GM18861 (cell line): Measurements from ENCODE around the gene PRKN.

ENCODE experiments used
- ATAC-seq: cut with Tn5 transposase; IDR thresholded peaks from one replicate; pipeline ENCODE4 v1.9.1; 2021; ENCODE audit not compliant: unreplicated experiment

Gene PRKN

DNA sequence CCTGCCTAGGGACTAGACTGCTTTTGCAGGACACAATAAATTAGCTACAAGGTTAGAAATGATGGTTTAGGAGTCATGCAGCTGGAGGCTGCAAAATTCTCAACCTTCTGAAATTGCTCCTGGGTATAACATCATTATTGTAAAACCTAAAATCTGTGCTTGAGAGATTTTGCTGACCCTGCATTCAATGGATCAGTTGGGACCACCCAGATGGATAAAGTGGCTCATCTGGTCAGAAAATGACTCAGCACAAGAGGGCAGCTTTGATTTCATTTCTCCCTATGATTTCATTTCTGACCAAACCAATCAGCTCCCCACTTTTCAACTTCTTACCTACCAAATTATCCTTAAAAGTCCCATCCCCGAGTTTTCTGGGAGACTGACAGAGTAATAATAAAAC, 1086.4 kb downstream of the PRKN start:
- ATAC-seq = no peak

DNA sequence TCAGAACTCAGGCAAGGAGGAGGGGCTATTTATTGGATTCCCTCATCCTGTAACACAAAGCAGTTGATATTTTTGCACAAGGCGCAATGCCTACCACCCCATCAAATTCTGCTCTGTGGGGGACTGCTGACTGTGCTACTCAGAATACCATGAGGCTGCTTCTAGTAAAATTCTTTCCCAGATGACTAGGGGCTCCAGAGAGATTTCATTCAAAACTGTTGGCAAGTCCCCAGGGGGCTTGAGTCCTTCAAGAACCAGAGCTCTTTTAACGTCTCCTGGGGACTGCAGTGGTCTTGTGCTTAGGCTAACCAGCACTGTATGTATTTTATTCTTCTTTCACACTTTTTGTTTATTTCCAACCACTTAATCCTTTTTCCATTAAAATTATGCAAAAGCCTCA, 1087.8 kb downstream of the PRKN start:
- ATAC-seq = no peak

DNA sequence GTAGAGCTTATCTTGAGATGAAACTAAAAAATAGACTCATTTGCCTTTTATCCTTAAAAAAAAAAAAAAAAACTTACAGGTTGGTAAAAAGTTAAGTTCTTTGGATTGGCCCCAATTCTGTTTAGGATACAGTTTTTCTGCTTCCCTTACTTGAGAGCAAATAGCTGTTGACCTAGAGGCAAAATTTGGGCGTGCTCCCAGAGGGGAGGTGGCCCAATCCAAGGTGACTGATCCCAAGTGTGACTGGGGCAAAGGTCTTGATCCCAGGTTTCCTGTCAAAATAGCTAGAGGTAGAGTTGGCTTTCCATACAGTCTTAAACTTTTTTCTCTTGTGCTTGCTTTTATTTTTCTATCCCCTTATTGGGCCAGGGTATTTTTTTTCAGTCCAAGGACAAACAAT, 1089.9 kb downstream of the PRKN start:
- ATAC-seq = no peak

- ATAC-seq = no peak
Measured at GRCh38 chr6:161636882-161637430, 1090.6 kb downstream of the PRKN start.

GRCh38 chr6:161635975-161636374, 1091.6 kb downstream of the PRKN start:
- no peak for ATAC-seq

- ATAC-seq = no peak
Measured at GRCh38 chr6:161634916-161635315, 1092.7 kb downstream of the PRKN start.

DNA sequence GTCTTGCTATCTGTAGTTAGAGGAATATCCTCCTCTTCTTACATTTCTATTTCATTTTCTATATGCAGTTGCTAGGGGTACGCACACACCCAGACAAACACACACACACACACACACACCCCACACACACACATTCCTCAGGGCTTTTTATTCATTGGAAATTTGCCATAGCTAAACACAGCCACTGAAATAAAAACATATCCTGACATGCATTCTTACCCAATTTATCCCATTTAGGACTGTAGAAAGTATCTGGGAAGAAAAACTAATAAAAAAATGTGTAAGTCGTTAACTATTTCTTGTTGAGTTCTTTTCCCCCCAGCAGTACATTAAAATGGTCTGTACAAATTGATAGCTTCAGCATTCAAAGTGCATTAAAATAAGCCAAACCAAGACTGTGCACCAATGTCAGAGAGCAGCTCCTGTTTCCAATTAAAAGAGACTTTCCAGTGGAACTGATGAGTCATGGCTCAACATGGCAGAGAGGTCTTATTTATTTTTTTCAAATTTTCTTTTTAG, 1095.8 kb downstream of the PRKN start:
- no peak for ATAC-seq

GRCh38 chr6:161630674-161631073, 1096.9 kb downstream of the PRKN start:
- ATAC-seq = no peak

DNA sequence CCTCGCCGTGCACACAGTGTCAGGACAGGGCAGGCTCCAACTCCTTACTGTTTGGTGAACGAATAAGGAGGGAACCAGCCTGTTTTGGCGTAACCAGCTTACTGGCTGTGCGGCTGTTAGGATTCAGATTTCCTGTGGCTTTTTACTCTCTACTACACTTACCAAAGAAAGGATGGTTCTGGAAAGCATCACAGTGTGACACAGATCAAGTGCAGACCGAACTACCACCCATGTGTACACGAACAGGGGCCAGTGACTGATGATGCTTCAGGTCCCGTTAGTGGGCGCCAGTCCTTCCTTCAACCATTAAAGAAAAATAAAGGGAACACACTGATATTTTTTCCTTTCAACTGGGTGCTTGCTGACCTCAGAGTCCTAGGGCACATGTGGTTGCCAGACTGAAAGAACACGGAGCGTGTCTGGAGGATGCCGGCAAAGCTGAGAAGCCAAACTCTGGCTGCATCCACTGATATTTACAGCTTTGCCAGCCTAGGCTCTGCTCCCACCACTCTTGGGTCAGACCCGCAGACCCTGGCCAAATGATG, 1101.4 kb downstream of the PRKN start:
- ATAC-seq = no peak

DNA sequence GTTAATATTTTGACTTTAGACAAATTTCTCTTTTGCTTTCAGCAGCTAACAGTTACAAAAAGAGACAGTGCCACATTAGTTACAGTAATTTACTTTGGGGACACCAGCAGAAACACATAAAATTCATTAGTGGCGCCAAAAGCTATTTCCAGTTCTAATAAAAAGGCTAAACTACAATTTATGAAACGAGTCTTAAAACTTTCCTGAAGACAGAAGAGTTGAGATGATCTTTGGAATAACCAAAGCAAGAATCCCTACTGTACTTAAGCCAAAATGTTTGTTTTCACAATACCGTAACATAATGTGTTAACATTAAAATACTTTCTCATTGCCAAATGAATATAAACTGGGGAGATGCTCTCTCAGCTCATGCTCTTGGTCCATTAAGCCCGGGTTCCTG, 1103.5 kb downstream of the PRKN start:
- ATAC-seq = no peak

DNA sequence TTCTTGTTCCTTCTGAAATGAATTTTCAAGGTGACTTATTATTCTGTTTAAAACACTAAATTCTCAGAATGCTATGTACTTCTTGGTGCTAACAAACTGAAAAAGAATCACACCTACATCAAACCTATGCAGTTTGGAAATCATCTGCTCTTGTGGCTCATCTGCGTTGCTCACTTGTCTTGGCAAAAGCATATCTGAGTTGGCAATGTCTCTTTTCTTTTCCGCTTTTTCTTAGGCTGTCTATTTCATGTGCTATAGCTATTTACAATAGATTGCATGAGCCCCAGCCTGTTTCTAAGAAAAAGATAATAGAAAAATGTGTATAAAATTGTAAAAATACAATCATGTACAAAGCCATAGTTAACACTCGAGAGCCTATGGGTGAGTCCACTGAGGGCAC, 1104.8 kb downstream of the PRKN start:
- ATAC-seq = no peak

DNA sequence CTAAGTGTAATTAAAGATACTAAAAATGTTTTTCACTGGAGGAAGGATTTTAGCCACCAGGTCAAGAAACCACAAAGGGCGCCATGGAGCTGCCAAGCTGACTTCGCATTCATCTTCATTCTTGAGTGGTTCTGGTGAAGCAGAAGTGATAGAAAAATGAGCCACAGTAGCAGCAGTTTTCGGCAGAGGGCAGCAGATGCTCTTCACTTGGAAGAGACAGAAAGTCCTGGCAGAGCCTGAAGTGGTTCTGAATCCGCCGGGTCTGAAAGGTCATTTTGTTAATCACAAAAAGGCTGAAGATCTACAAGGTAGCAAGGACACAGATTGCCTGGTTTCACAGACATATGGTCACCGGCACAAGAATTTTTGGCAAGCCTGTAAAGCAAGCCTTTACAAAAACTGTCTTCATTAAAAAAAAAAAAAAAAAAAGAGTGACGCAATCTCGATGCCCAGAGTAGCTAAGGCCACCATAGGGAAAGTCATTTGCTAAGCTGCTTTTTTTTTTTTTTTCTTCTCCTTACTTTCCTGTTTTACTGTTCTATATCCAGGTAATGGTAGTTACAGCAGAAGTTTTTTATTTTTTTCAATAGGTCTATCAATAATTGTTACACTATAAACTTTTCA, 1108.6 kb downstream of the PRKN start:
- no peak for ATAC-seq

GRCh38 chr6:161613711-161614110, 1113.9 kb downstream of the PRKN start:
- ATAC-seq = no peak

DNA sequence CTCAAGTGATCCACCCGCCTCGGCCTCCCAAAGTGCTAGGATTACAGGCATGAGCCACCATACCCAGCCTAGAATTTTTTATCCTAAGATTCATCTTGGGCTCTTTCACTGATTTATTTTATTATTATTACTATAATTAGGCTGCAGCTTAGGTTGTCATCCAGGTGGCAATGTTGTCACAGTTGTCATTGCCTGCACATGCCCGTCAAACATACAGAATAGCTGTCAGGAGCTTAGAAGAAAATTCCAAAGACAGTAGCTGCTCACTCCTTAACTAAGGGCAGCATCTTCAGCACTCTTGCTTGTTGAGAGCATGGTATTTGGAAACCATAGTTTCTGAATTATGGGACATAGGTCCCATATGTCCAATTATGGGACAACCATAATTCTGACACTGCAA, 1118.8 kb downstream of the PRKN start:
- ATAC-seq = no peak

DNA sequence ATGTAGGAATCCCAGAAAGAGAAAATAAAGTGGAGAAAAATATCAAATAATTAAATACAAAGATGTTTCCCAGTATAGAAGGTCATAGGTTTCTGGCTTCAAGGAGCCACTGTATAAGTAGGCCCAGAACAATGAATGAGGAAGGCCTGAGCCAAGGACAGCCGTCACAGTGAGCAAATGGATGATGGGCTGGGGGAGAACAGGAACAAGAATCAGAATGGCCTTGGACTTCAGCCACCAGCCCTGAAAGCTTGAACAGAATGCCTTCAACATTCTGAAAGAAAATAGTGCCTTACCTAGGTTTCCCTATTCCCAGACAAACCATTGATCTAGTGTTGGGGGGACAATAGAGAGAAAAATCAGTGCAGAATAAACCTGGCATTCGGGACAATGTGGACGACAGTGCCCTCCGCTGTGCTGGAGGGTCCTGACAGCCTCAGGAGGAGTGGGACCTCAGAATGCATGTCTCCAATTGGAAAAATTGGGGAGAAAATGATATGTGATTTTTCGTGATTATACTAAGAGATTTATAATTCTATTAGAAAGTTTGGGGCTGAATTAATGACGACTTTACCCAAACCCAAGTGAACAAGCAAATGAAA, 1119.8 kb downstream of the PRKN start:
- ATAC-seq = no peak

DNA sequence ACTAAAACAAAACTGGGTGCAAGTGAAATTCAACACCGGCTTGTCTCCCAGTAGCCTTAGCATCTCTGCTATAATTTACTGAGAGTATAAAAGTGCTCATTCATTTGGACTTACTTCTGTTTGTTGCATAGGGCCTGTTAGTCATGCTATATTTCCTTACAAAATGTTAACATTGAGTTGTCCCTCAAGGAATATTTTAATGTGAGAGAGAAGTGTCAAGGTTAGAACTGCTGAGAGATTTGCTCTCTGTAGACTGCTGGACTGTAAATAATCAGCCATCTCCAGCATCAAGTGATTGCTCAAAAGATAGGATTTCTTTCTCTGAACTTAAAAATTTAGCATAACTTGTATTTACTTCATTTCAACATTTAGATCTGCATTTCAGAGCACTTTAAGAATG, 1125.2 kb downstream of the PRKN start:
- ATAC-seq = no peak

GRCh38 chr6:161598896-161599295, 1128.7 kb downstream of the PRKN start:
- ATAC-seq = no peak

DNA sequence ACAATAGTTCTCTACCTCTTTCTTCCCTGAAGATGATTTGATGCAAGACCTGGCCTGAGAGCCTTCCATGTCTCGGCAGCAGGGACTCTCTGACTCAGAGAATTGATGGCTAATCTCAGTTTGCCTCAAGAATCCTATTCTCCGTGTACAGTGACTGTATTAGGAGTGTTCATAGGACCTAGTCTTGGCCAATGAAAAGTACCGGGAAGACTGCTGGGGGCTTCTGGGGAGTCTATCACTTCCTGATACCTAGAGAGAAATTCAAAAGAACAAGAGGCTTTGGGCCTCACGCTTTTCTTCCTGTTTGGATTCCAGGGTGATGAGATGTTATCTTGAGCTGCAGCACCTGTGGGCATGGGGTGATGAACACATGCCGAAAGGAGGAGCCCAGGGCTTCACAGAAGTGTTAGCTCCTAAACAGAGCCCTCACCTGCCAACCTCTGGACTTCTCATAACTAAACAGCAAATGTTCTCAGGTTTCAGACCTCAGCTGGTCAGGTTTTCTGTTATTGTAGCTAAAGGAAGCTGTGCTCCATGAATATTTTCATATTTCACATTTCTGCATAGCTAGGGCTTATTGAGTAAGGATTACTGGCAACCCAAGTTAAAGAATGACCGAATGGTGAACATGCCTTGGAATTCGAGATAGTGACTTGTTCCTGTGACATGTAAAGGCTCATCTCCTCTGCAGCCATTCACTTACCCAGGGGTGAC, 1130.6 kb downstream of the PRKN start:
- no peak for ATAC-seq

DNA sequence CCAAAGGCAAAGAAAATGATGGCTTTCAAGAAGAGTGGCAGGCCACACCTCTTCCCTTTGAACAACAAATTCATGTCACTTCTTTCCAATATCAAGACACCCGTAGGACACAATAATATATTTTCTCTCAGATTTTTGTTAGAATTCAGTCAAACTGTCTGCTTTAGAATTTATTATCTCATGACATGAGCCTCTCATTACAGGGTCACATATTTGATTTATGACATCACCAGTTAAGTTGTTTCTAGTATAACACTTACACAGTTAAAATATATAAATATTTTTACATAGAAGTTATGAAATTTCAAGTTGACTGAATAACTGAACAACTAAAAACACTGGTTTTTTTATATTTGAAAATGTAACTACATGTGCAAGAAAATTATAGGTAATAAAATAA, 1133.2 kb downstream of the PRKN start:
- ATAC-seq = no peak

GRCh38 chr6:161590961-161591627, 1136.5 kb downstream of the PRKN start:
- no peak for ATAC-seq

DNA sequence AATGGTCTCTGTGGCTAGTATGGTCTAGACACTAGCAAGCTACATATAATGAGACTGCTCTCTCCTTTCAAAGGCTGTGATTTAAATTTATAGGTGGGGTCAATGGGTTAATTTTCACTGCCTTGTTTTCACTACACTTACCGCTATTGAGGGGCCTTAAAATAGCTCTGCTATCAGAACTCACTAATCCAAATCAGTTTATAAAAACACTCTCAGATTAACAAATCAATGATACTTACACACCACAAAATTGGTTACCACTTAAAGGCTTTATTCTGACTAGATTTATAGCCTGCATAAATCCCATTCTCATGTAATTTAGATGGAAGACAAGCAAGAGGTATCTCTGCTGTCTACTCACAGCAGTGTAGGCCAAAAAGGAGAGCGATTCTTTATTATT, 1140.7 kb downstream of the PRKN start:
- ATAC-seq = no peak
